C4-2B (cell line): ENCODE measurements around the gene ISOC2.

Experiments used
- ZFX ChIP-seq: fragments of 450-650 bp; IDR thresholded peaks from 2 replicates; pipeline ENCODE4 v1.6.1; 2017
- TF ChIP-seq, protein P1 (sequence below): fragments of 450-650 bp; conservative IDR thresholded peaks from 2 replicates; pipeline ENCODE4 v1.5.1; 2017; ENCODE audit warnings: mild to moderate bottlenecking

DNA sequence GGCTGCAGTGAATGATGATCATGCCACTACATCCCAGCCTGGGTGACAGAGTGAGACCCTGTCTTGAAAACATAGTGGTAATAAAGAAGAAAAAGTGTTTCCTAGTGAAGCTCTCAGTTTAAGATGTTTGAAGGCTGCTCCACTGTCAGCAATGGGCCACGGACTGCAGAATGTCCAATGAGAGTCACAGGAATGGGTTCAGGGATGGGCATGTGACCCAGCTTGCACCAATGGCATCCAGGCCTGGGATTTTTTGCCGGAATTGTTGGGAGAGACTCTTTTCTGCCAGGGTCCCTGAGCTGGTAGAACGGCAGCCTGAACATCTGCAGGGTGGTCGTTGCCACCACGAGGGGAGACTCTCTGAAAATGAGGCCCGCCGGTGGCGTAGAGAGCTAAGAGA lies 24.6 kb downstream of the ISOC2 start:
- TF ChIP-seq ZFX: no peak
- TF ChIP-seq, protein P1, sequence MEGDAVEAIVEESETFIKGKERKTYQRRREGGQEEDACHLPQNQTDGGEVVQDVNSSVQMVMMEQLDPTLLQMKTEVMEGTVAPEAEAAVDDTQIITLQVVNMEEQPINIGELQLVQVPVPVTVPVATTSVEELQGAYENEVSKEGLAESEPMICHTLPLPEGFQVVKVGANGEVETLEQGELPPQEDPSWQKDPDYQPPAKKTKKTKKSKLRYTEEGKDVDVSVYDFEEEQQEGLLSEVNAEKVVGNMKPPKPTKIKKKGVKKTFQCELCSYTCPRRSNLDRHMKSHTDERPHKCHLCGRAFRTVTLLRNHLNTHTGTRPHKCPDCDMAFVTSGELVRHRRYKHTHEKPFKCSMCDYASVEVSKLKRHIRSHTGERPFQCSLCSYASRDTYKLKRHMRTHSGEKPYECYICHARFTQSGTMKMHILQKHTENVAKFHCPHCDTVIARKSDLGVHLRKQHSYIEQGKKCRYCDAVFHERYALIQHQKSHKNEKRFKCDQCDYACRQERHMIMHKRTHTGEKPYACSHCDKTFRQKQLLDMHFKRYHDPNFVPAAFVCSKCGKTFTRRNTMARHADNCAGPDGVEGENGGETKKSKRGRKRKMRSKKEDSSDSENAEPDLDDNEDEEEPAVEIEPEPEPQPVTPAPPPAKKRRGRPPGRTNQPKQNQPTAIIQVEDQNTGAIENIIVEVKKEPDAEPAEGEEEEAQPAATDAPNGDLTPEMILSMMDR: no peak
